H9 (cell line): ENCODE data around the gene INVS. TPM values are rescaled to one million over a fixed set of nuclear protein-coding genes. Genes with fewer than 3 reads are reported as not detected.

ENCODE experiments used
- DNase-seq: peaks from one replicate; pipeline ENCODE4 v3.0.0-alpha.2; 2017
- H2AFZ ChIP-seq: one replicate; pipeline ENCODE4 v1.6.1; 2013; ENCODE audit warnings: mild to moderate bottlenecking, low read length, control low read depth, moderate library complexity
- H2AK5ac ChIP-seq: 2 replicates; pipeline ENCODE4 v1.6.1; 2013; ENCODE audit warnings: low read length, control low read depth, mixed read lengths; ENCODE audit not compliant: insufficient read length
- H2BK120ac ChIP-seq: one replicate; pipeline ENCODE4 v1.6.1; 2013; ENCODE audit warnings: low read depth, mild to moderate bottlenecking, low read length, control low read depth, inconsistent platforms; ENCODE audit not compliant: poor library complexity, severe bottlenecking
- H2BK12ac ChIP-seq: 2 replicates; pipeline ENCODE4 v1.6.1; 2013; ENCODE audit warnings: low read length, control low read depth, mixed read lengths, low read depth; ENCODE audit not compliant: insufficient read length
- H2BK15ac ChIP-seq: 2 replicates; pipeline ENCODE4 v1.6.1; 2013; ENCODE audit warnings: low read depth, low read length, control low read depth
- H2BK20ac ChIP-seq: one replicate; pipeline ENCODE4 v1.6.1; 2013; ENCODE audit warnings: low read depth, mild to moderate bottlenecking, low read length, control low read depth, inconsistent platforms; ENCODE audit not compliant: poor library complexity, severe bottlenecking
- H2BK5ac ChIP-seq: 2 replicates; pipeline ENCODE4 v1.6.1; 2013; ENCODE audit warnings: low read length, control low read depth, mixed read lengths; ENCODE audit not compliant: insufficient read length
- H3K14ac ChIP-seq: 2 replicates; pipeline ENCODE4 v1.6.1; 2013; ENCODE audit warnings: low read length, control low read depth; ENCODE audit not compliant: insufficient read depth
- H3K18ac ChIP-seq: 2 replicates; pipeline ENCODE4 v1.6.1; 2013; ENCODE audit warnings: low read depth, mild to moderate bottlenecking, mixed read lengths, low read length, control low read depth; ENCODE audit not compliant: insufficient read length
- H3K23ac ChIP-seq: 2 replicates; pipeline ENCODE4 v1.6.1; 2013; ENCODE audit warnings: low read length, control low read depth, mixed read lengths, low read depth; ENCODE audit not compliant: insufficient read length
- H3K23me2 ChIP-seq: 2 replicates; pipeline ENCODE4 v1.6.1; 2013; ENCODE audit warnings: low read depth, mild to moderate bottlenecking, mixed read lengths, low read length, control low read depth; ENCODE audit not compliant: insufficient read length, poor library complexity, severe bottlenecking
- H3K27ac ChIP-seq: 2 replicates; pipeline ENCODE4 v1.5.1; 2013; ENCODE audit warnings: low read length, control low read depth, mixed read lengths, low read depth; ENCODE audit not compliant: insufficient read length
- H3K27me3 ChIP-seq: 2 replicates; pipeline ENCODE4 v1.6.1; 2013; ENCODE audit warnings: low read length, control low read depth, inconsistent platforms; ENCODE audit not compliant: insufficient read depth
- H3K4ac ChIP-seq: 2 replicates; pipeline ENCODE4 v1.6.1; 2013; ENCODE audit warnings: low read depth, mild to moderate bottlenecking, control low read depth, inconsistent platforms, low read length, moderate library complexity
- H3K4me1 ChIP-seq: 2 replicates; pipeline ENCODE4 v1.6.1; 2013; ENCODE audit warnings: low read length, control low read depth, inconsistent platforms; ENCODE audit not compliant: insufficient read depth
- H3K4me2 ChIP-seq: 2 replicates; pipeline ENCODE4 v1.6.1; 2013; ENCODE audit warnings: low read length, control low read depth, mixed read lengths; ENCODE audit not compliant: insufficient read length, insufficient read depth
- H3K56ac ChIP-seq: 2 replicates; pipeline ENCODE4 v1.6.1; 2013; ENCODE audit warnings: low read depth, mild to moderate bottlenecking, mixed read lengths, low read length, control low read depth; ENCODE audit not compliant: insufficient read length
- H3K79me1 ChIP-seq: 2 replicates; pipeline ENCODE4 v1.6.1; 2013; ENCODE audit warnings: low read depth, mild to moderate bottlenecking, moderate library complexity, low read length, control low read depth, inconsistent platforms; ENCODE audit not compliant: insufficient read depth, poor library complexity, severe bottlenecking
- H3K79me2 ChIP-seq: 2 replicates; pipeline ENCODE4 v1.6.1; 2013; ENCODE audit warnings: low read length, control low read depth, inconsistent platforms; ENCODE audit not compliant: insufficient read depth
- H3K9ac ChIP-seq: 2 replicates; pipeline ENCODE4 v1.6.1; 2013; ENCODE audit warnings: low read length, control low read depth, mixed read lengths; ENCODE audit not compliant: insufficient read length; ENCODE audit errors: extremely low read depth
- H3K9me3 ChIP-seq: one replicate; pipeline ENCODE4 v1.6.1; 2013; ENCODE audit warnings: low read depth, low read length, inconsistent platforms; ENCODE audit not compliant: control insufficient read depth
- H3T11ph ChIP-seq: one replicate; pipeline ENCODE4 v1.6.1; 2013; ENCODE audit warnings: mild to moderate bottlenecking, low read length, control low read depth, inconsistent platforms
- H4K20me1 ChIP-seq: one replicate; pipeline ENCODE4 v1.6.1; 2013; ENCODE audit not compliant: control insufficient read depth, insufficient read length, insufficient read depth
- H4K5ac ChIP-seq: 2 replicates; pipeline ENCODE4 v1.6.1; 2013; ENCODE audit warnings: low read depth, mild to moderate bottlenecking, mixed read lengths, low read length, control low read depth; ENCODE audit not compliant: insufficient read length
- H4K8ac ChIP-seq: replicated peaks from 2 replicates; pipeline ENCODE4 v1.6.1; 2013; ENCODE audit warnings: low read length, control low read depth, mixed read lengths, low read depth; ENCODE audit not compliant: insufficient read length
- H4K91ac ChIP-seq: 2 replicates; pipeline ENCODE4 v1.6.1; 2013; ENCODE audit warnings: low read depth, mild to moderate bottlenecking, moderate library complexity, mixed read lengths, low read length, control low read depth; ENCODE audit not compliant: insufficient read length
- H3K27ac Mint-ChIP-seq, 3 experiments: 2 replicates in 2 of 3; 3 replicates in 1 of 3; pipeline ENCODE4 v1.8.0; 2020 to 2021; ENCODE audit warnings: mixed read lengths in 3 of 3, mild to moderate bottlenecking in 1 of 3, moderate library complexity in 1 of 3
- H3K27me3 Mint-ChIP-seq: 2 replicates; pipeline ENCODE4 v1.8.0; 2021; ENCODE audit warnings: low read depth, mild to moderate bottlenecking, moderate library complexity, mixed read lengths
- H3K36me3 Mint-ChIP-seq, 3 experiments: 2 replicates in 2 of 3; 3 replicates in 1 of 3; pipeline ENCODE4 v1.8.0; 2020 to 2021; ENCODE audit warnings: low read depth in 3 of 3, mixed read lengths in 3 of 3; ENCODE audit not compliant: insufficient read depth in 1 of 3
- H3K4me1 Mint-ChIP-seq, 2 experiments: 2 replicates each; pipeline ENCODE4 v1.8.0; 2020; ENCODE audit warnings: mixed read lengths in 2 of 2
- H3K4me3 Mint-ChIP-seq, 2 experiments: 2 replicates in 1 of 2; 3 replicates in 1 of 2; pipeline ENCODE4 v1.8.0; 2020 to 2021; ENCODE audit warnings: mild to moderate bottlenecking in 2 of 2, mixed read lengths in 2 of 2, moderate library complexity in 1 of 2
- H3K9me3 Mint-ChIP-seq, 2 experiments: 2 replicates in 1 of 2; 3 replicates in 1 of 2; pipeline ENCODE4 v1.8.0; 2020; ENCODE audit warnings: mild to moderate bottlenecking in 2 of 2, mixed read lengths in 2 of 2, moderate library complexity in 1 of 2
- CTCF ChIP-seq: fragments of 200-600 bp; sonication (generic); conservative IDR thresholded peaks from 3 replicates; pipeline ENCODE4 v1.8.0; 2021; ENCODE audit warnings: antibody characterized with exemption, mild to moderate bottlenecking
- WGBS: extraction: QIAGEN DNeasy Blood & Tissue Kit; methylation state at CpG from one replicate; pipeline ENCODE4 v1.1.7; 2013; ENCODE audit warnings: missing lambda C conversion rate, low lambda C conversion rate, mixed read lengths; ENCODE audit not compliant: insufficient read length; ENCODE audit errors: extremely low coverage; 5-methylcytosine and 5-hydroxymethylcytosine counted together
- total RNA-seq: library from RNA; stranded (reverse); gene quantifications from 2 replicates; pipeline ENCODE4 v1.2.1, GENCODE V29; 2021

Gene INVS
- total RNA-seq, 1 experiment from 2014 or later = 7.5 TPM

- Histone ChIP-seq H3K27me3 (no peaks in the 10 kb centered on the region), H2AFZ (no peak overlapping the region), H3K9me3 (no peaks in the 10 kb centered on the region), H2BK15ac (no peak overlapping the region), H3K4ac (no peak overlapping the region), H4K8ac (no peak overlapping the region), H4K91ac (no peak overlapping the region), H3K79me1 (peaks cover 10% of the 10 kb centered on the region), H3K56ac (no peak overlapping the region), H4K5ac (no peak overlapping the region), H2BK12ac (no peak overlapping the region), H3K79me2 (peaks cover 23% of the 10 kb centered on the region; the same call in 1 of the 2 replicates), H2AK5ac (no peak overlapping the region), H3T11ph (no peak overlapping the region), H2BK120ac (no peak overlapping the region), H3K23me2 (no peaks in the 10 kb centered on the region), H2BK20ac (no peak overlapping the region), H3K27ac (no peak overlapping the region), H3K4me2 (no peak overlapping the region), H3K14ac (no peak overlapping the region), H2BK5ac (no peak overlapping the region), H3K4me1 (peaks cover 4% of the 10 kb centered on the region; the same call in 1 of the 2 replicates), H4K20me1 (no peaks in the 10 kb centered on the region), H3K9ac (no peak overlapping the region), H3K23ac (no peak overlapping the region), H3K18ac (no peak overlapping the region)
- DNase-seq = no peak
- peak overlapping the region; percentile 1 to 24 (median 13); a peak in 4 of 7 replicates for H3K27ac Mint-ChIP-seq
- peaks cover 12 to 20% of the 10 kb centered on the region in 2 experiments for H3K4me1 Mint-ChIP-seq
- H3K4me3 Mint-ChIP-seq = no peak overlapping the region
- WGBS = no CpG with 5 or more reads among the region's 3 CpGs
- no peaks in the 10 kb centered on the region; a peak in 1 of 5 replicates for H3K9me3 Mint-ChIP-seq
- no peaks in the 10 kb centered on the region for H3K27me3 Mint-ChIP-seq
- H3K36me3 Mint-ChIP-seq = peaks cover 36 to 54% (median 37%) of the 10 kb centered on the region in 3 experiments; a peak in 6 of 7 replicates
- TF ChIP-seq CTCF = no peak
These were observed 242.8 kb downstream of the INVS start for GRCh38 chr9:100341889-100342288.
